ENCODE data around the gene SPPL3. TPM values are rescaled to one million over a fixed set of nuclear protein-coding genes. Genes with fewer than 3 reads are reported as not detected.

Gene SPPL3
- polyA plus RNA-seq, 1 experiment = 13.2 TPM

GRCh38 chr12:120941846-120942405 is 37.8 kb upstream of the SPPL3 start:
- peaks cover 2% of the 10 kb centered on the region; the same call in 1 of the 2 replicates for H3K27me3 ChIP-seq (ENCODE audit: control insufficient read depth, insufficient read depth, low read length)
- TF ChIP-seq CTCF (IDR thresholded peaks at IDR 0.05; ENCODE audit: insufficient read depth, low read depth, low read length) = no peak
- DNase-seq (ENCODE audit: low read depth) = no peak
- CTCF ChIA-PET = no interaction called here
- POLR2A ChIA-PET = no interaction called here
- no peaks in the 10 kb centered on the region for H3K36me3 ChIP-seq (ENCODE audit: control insufficient read depth, insufficient read depth, low read length)
- no peak overlapping the region for H3K4me3 ChIP-seq (ENCODE audit: low read depth, low read length)

GRCh38 chr12:120941412-120941811 is 37.3 kb upstream of the SPPL3 start:
- ChIA-PET POLR2A (no interaction called here), CTCF (no interaction called here)
- DNase-seq (ENCODE audit: low read depth) = no peak
- H3K27me3 ChIP-seq (ENCODE audit: control insufficient read depth, insufficient read depth, low read length) = peaks cover 2% of the 10 kb centered on the region; the same call in 1 of the 2 replicates
- no peaks in the 10 kb centered on the region for H3K36me3 ChIP-seq (ENCODE audit: control insufficient read depth, insufficient read depth, low read length)
- no peak overlapping the region for H3K4me3 ChIP-seq (ENCODE audit: low read depth, low read length)
- no peak for TF ChIP-seq CTCF (IDR thresholded peaks at IDR 0.05; ENCODE audit: insufficient read depth, low read depth, low read length)

- POLR2A ChIA-PET = interaction anchor here (0.7 kb wide), 1 partner anchor 397 kb away, joined by 15 read pairs; no protein-coding TSS in a partner anchor
- CTCF ChIA-PET = no interaction called here
- H3K36me3 ChIP-seq (ENCODE audit: control insufficient read depth, insufficient read depth, low read length) = no peaks in the 10 kb centered on the region
- no peak for TF ChIP-seq CTCF (IDR thresholded peaks at IDR 0.05; ENCODE audit: insufficient read depth, low read depth, low read length)
- H3K27me3 ChIP-seq (ENCODE audit: control insufficient read depth, insufficient read depth, low read length) = peaks cover 2% of the 10 kb centered on the region; the same call in 1 of the 2 replicates
- DNase-seq (ENCODE audit: low read depth) = no peak
- no peak overlapping the region for H3K4me3 ChIP-seq (ENCODE audit: low read depth, low read length)
Observed at GRCh38 chr12:120940799-120941198, 36.6 kb upstream of the SPPL3 start.

GRCh38 chr12:120940006-120940405 is 35.8 kb upstream of the SPPL3 start:
- CTCF ChIA-PET = interaction anchor here (0.6 to 0.7 kb wide), 2 partner anchors 21 to 29 kb away, joined by 3 to 4 read pairs; no protein-coding TSS in a partner anchor
- DNase-seq (ENCODE audit: low read depth) = no peak
- H3K27me3 ChIP-seq (ENCODE audit: control insufficient read depth, insufficient read depth, low read length) = peaks cover 2% of the 10 kb centered on the region; the same call in 1 of the 2 replicates
- H3K36me3 ChIP-seq (ENCODE audit: control insufficient read depth, insufficient read depth, low read length) = no peaks in the 10 kb centered on the region
- POLR2A ChIA-PET = interaction anchor here (0.7 kb wide), 2 partner anchors 20 to 396 kb away, joined by 5 to 15 read pairs; no protein-coding TSS in a partner anchor
- no peak for TF ChIP-seq CTCF (IDR thresholded peaks at IDR 0.05; ENCODE audit: insufficient read depth, low read depth, low read length)
- H3K4me3 ChIP-seq (ENCODE audit: low read depth, low read length) = no peak overlapping the region

- TF ChIP-seq CTCF (IDR thresholded peaks at IDR 0.05; ENCODE audit: insufficient read depth, low read depth, low read length) = no peak
- no peak overlapping the region for H3K4me3 ChIP-seq (ENCODE audit: low read depth, low read length)
- H3K36me3 ChIP-seq (ENCODE audit: control insufficient read depth, insufficient read depth, low read length) = no peaks in the 10 kb centered on the region
- H3K27me3 ChIP-seq (ENCODE audit: control insufficient read depth, insufficient read depth, low read length) = peaks cover 2% of the 10 kb centered on the region; the same call in 1 of the 2 replicates
- no peak for DNase-seq (ENCODE audit: low read depth)
- ChIA-PET POLR2A (interaction anchor here (0.7 kb wide), 1 partner anchor 19 kb away, joined by 5 read pairs; no protein-coding TSS in a partner anchor), CTCF (interaction anchor here (0.6 to 0.7 kb wide), 3 partner anchors 22 to 289 kb away, joined by 3 to 4 read pairs (median 4); no protein-coding TSS in a partner anchor)
Observed at GRCh38 chr12:120939523-120939922, 35.4 kb upstream of the SPPL3 start.

All from BJ (cell line).